SU-DHL-6 (cell line): ENCODE results near the gene TMEM92.

ENCODE experiments used
- H2AFZ ChIP-seq: fragments of 200-600 bp; sonication (generic); 2 replicates; pipeline ENCODE4 v1.6.1; 2014; ENCODE audit warnings: low read depth, mild to moderate bottlenecking, moderate library complexity, mixed read lengths, antibody characterized with exemption, low read length; ENCODE audit not compliant: severe bottlenecking
- H3F3A ChIP-seq: fragments of 200-600 bp; shearing (Covaris generic); 2 replicates; pipeline ENCODE4 v1.6.0; 2016; ENCODE audit warnings: antibody characterized with exemption, mild to moderate bottlenecking; ENCODE audit not compliant: insufficient read depth
- H3K27ac ChIP-seq: fragments of 200-600 bp; sonication (generic); 2 replicates; pipeline ENCODE4 v1.5.1; 2016; ENCODE audit warnings: low read depth, mild to moderate bottlenecking, low read length, moderate library complexity, mixed read lengths
- H3K27me3 ChIP-seq: fragments of 200-600 bp; sonication (generic), shearing (Covaris generic); 2 replicates; pipeline ENCODE4 v1.6.0; 2014; ENCODE audit warnings: mild to moderate bottlenecking, low read length
- H3K36me3 ChIP-seq: fragments of 200-600 bp; sonication (generic); 2 replicates; pipeline ENCODE4 v1.6.1; 2014; ENCODE audit warnings: mild to moderate bottlenecking, low read length, mixed read lengths
- H3K4me2 ChIP-seq: fragments of 300-600, 200-600 bp; shearing (Covaris generic), sonication (generic); 2 replicates; pipeline ENCODE4 v1.6.0; 2014; ENCODE audit warnings: low read length, low read depth, mild to moderate bottlenecking; ENCODE audit not compliant: poor library complexity, severe bottlenecking
- H3K4me3 ChIP-seq: fragments of 200-600 bp; sonication (generic); 2 replicates; pipeline ENCODE4 v1.5.1; 2014; ENCODE audit warnings: antibody characterized with exemption, low read length, mild to moderate bottlenecking, mixed read lengths; ENCODE audit not compliant: insufficient read depth, poor library complexity, severe bottlenecking
- H3K79me2 ChIP-seq: fragments of 200-600 bp; sonication (generic); 2 replicates; pipeline ENCODE4 v1.6.1; 2014; ENCODE audit warnings: mild to moderate bottlenecking, low read length, moderate library complexity; ENCODE audit not compliant: insufficient read depth
- H3K9ac ChIP-seq: fragments of 200-600 bp; sonication (generic); 2 replicates; pipeline ENCODE4 v1.7.0; 2014; ENCODE audit warnings: mild to moderate bottlenecking, low read length
- H3K9me2 ChIP-seq: fragments of 200-600 bp; sonication (generic); replicated peaks from 2 replicates; pipeline ENCODE4 v1.6.1; 2014; ENCODE audit warnings: low read length; ENCODE audit not compliant: insufficient read depth
- H3K9me3 ChIP-seq: fragments of 200-600 bp; sonication (generic); 2 replicates; pipeline ENCODE4 v1.6.1; 2014; ENCODE audit warnings: low read length, mixed read lengths; ENCODE audit not compliant: insufficient read depth
- H4K20me1 ChIP-seq: fragments of 200-600 bp; sonication (generic); 2 replicates; pipeline ENCODE4 v1.6.1; 2014; ENCODE audit warnings: low read depth, mild to moderate bottlenecking, antibody characterized with exemption, low read length, moderate library complexity, mixed read lengths
- CTCF ChIP-seq: fragments of 200-600 bp; sonication (generic); IDR thresholded peaks from one replicate; pipeline ENCODE4 v1.5.1; 2017; ENCODE audit warnings: antibody characterized with exemption, mild to moderate bottlenecking, low read length, moderate library complexity; ENCODE audit not compliant: insufficient read depth, poor library complexity, severe bottlenecking
- EZH2phosphoT487 ChIP-seq: fragments of 200-600 bp; sonication (generic), shearing (Covaris generic); conservative IDR thresholded peaks from 2 replicates; pipeline ENCODE4 v1.6.1; 2018; ENCODE audit warnings: mild to moderate bottlenecking, antibody characterized with exemption, low read length, moderate library complexity, mixed read lengths

The TMEM92 gene

DNA sequence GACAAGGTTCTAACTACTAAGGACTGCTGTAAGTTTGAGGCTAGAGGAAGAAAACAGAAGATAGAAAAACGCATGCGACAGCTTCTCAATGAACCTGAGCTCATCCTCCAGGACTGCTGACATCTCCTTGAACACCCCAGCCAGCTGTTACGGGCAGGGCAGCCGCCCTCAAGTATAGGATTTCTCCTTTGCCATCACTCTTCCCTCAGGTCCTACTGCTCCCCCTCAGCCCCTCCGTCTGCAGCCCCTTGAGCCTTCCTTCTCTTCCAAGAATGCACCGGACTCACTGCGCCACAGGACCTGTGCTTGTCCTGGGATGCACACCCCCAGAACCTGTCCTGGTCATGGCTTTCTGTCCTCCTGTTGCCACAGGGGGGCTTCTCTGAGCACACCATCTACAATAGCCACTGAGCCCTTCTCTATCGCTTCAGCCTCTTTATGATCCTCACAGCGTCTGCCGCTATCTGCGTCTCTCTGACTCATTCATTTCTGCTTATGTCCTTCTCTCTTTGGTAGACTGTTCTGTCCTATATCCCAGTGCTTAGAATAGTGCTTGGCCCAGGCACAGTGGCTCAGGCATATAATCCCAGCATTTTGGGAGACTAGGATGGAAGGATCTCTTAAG, 56.0 kb downstream of the TMEM92 start:
- H3K4me2 ChIP-seq = no peak overlapping the region
- H4K20me1 ChIP-seq = no peaks in the 10 kb centered on the region
- no peaks in the 10 kb centered on the region for H3K9me2 ChIP-seq
- H2AFZ ChIP-seq = no peak overlapping the region
- no peaks in the 10 kb centered on the region for H3K9me3 ChIP-seq
- no peak overlapping the region for H3K4me3 ChIP-seq
- TF ChIP-seq CTCF = no peak
- TF ChIP-seq EZH2phosphoT487 = no peak
- H3K9ac ChIP-seq = no peak overlapping the region
- H3K27ac ChIP-seq = no peak overlapping the region
- no peaks in the 10 kb centered on the region for H3K79me2 ChIP-seq
- no peaks in the 10 kb centered on the region for H3F3A ChIP-seq
- H3K36me3 ChIP-seq = no peaks in the 10 kb centered on the region
- H3K27me3 ChIP-seq = no peaks in the 10 kb centered on the region
